HCT116 (cell line): Measurements from ENCODE around the gene CASP12. TPM values are rescaled to one million over a fixed set of nuclear protein-coding genes. Genes with fewer than 3 reads are reported as not detected.

ENCODE experiments used
- ATAC-seq: fragments of 200-7000 bp; cut with Tn5 transposase; 2 replicates; pipeline ENCODE4 v1.9.1; 2020; ENCODE audit warnings: mild to moderate bottlenecking, moderate library complexity
- BruUV-seq: library from RNA; stranded (reverse); fragments of 400-500 nt; replicated peaks from 2 replicates; lab custom pipeline; 2021; lab: Mats Ljungman, UMichigan
- CTCF ChIA-PET: fragments of 300-600 bp; sonication (Branson Sonifier 250); formaldehyde crosslinking; loops from one replicate; lab custom pipeline; 2021; ENCODE audit warnings: antibody characterized with exemption; lab: Charles Lee
- POLR2A ChIA-PET: fragments of 300-600, 350-600 bp; sonication (Branson Sonifier 250); formaldehyde crosslinking; loops from one replicate; lab custom pipeline; 2021; ENCODE audit warnings: antibody characterized with exemption; lab: Charles Lee
- RAD21 ChIA-PET, 2 experiments: fragments of 300-600 bp; sonication (Branson Sonifier 250); formaldehyde crosslinking; loops; one replicate each; lab custom pipeline; 2023; ENCODE audit warnings: low total read pairs in 2 of 2; ENCODE audit not compliant: uncharacterized antibody in 2 of 2, unreplicated experiment in 2 of 2, low non-redundant PET in 1 of 2; lab: Charles Lee
- DNase-seq: peaks from one replicate; pipeline ENCODE4 v3.0.0-alpha.2; 2010; ENCODE audit warnings: low read depth, low spot score
- H2AFZ ChIP-seq: fragments of 200-600 bp; shearing (Covaris generic), sonication (generic); 2 replicates; pipeline ENCODE4 v1.6.1; 2017; ENCODE audit warnings: low read depth, mixed run types, mixed read lengths, antibody characterized with exemption, low read length; ENCODE audit not compliant: poor library complexity, severe bottlenecking
- H3K27ac ChIP-seq: 2 replicates; pipeline ENCODE4 v1.5.1; 2012; ENCODE audit warnings: low read depth, low read length
- H3K27me3 ChIP-seq: fragments of 200-600 bp; sonication (generic); 2 replicates; pipeline ENCODE4 v1.6.1; 2016; ENCODE audit warnings: mixed run types, low read length, mixed read lengths; ENCODE audit not compliant: insufficient read depth
- H3K36me3 ChIP-seq, 2 experiments: fragments of 200-500 bp in 1 of 2; fragments of 200-600 bp in 1 of 2; sonication (Bioruptor generic) in 1 of 2; sonication (generic) in 1 of 2; 2 replicates each; pipeline versions ENCODE4 v1.5.1 to v1.6.1; 2014 to 2016; ENCODE audit warnings: low read length in 2 of 2, inconsistent platforms in 1 of 2, mixed read lengths in 1 of 2, mixed run types in 1 of 2; ENCODE audit not compliant: insufficient read depth in 2 of 2, control insufficient read depth in 1 of 2
- H3K4me1 ChIP-seq, 2 experiments: fragments of 200-600 bp in 1 of 2; sonication (generic) in 1 of 2; 2 replicates each; pipeline versions ENCODE4 v1.5.1 to v1.6.1; 2012 to 2017; ENCODE audit warnings: low read length in 2 of 2, inconsistent platforms in 1 of 2, mild to moderate bottlenecking in 1 of 2, mixed read lengths in 1 of 2, mixed run types in 1 of 2, moderate library complexity in 1 of 2; ENCODE audit not compliant: insufficient read depth in 2 of 2, control insufficient read depth in 1 of 2
- H3K4me2 ChIP-seq: fragments of 200-600 bp; sonication (generic); 2 replicates; pipeline ENCODE4 v1.6.1; 2017; ENCODE audit warnings: mixed run types, low read length, mixed read lengths
- H3K4me3 ChIP-seq, 2 experiments: fragments of 200-600 bp in 1 of 2; sonication (generic) in 1 of 2; replicated peaks in 1 of 2; 2 replicates each; pipeline ENCODE4 v1.5.1; 2011 to 2016; ENCODE audit warnings: low read length in 2 of 2, control low read depth in 1 of 2, low read depth in 1 of 2, mild to moderate bottlenecking in 1 of 2, mixed read lengths in 1 of 2, mixed run types in 1 of 2
- H3K79me2 ChIP-seq: fragments of 200-600 bp; sonication (generic); 2 replicates; pipeline ENCODE4 v1.6.1; 2017; ENCODE audit warnings: mild to moderate bottlenecking, mixed run types, low read length, moderate library complexity, mixed read lengths; ENCODE audit not compliant: insufficient read depth
- H3K9ac ChIP-seq: fragments of 200-600 bp; sonication (generic); 2 replicates; pipeline ENCODE4 v1.6.1; 2016; ENCODE audit warnings: low read length, mixed read lengths
- H3K9me2 ChIP-seq: fragments of 200-600 bp; sonication (generic), shearing (Covaris generic); 2 replicates; pipeline ENCODE4 v1.6.1; 2017; ENCODE audit warnings: mixed run types, mild to moderate bottlenecking, moderate library complexity; ENCODE audit not compliant: insufficient read depth
- H3K9me3 ChIP-seq, 2 experiments: fragments of 200-500 bp in 1 of 2; fragments of 200-600 bp in 1 of 2; sonication (Bioruptor generic) in 1 of 2; sonication (generic) in 1 of 2; 2 replicates each; pipeline ENCODE4 v1.6.1; 2014 to 2017; ENCODE audit warnings: low read length in 2 of 2, mixed read lengths in 2 of 2, inconsistent platforms in 1 of 2, low read depth in 1 of 2, mild to moderate bottlenecking in 1 of 2, mixed run types in 1 of 2, moderate library complexity in 1 of 2; ENCODE audit not compliant: control insufficient read depth in 1 of 2, insufficient read depth in 1 of 2
- H4K20me1 ChIP-seq: fragments of 200-600 bp; sonication (generic), shearing (Covaris generic); 2 replicates; pipeline ENCODE4 v1.6.1; 2017; ENCODE audit warnings: mixed run types, mild to moderate bottlenecking, moderate library complexity; ENCODE audit not compliant: insufficient read depth
- ATF3 ChIP-seq: IDR thresholded peaks from 2 replicates; pipeline ENCODE4 v1.6.1; 2012
- CBX3 ChIP-seq: IDR thresholded peaks from 2 replicates; pipeline ENCODE4 v1.6.1; 2012; ENCODE audit warnings: low read depth
- CEBPB ChIP-seq: IDR thresholded peaks from 2 replicates; pipeline ENCODE4 v1.6.1; 2012; ENCODE audit warnings: low read depth
- CTCF ChIP-seq, 3 experiments: fragments of 200-600 bp in 1 of 3; sonication (generic) in 1 of 3; IDR thresholded peaks in 2 of 3; conservative IDR thresholded peaks in 1 of 3; 2 replicates each; pipeline ENCODE4 v1.5.1; 2012 to 2017; ENCODE audit warnings: low read depth in 2 of 3, low read length in 2 of 3, antibody characterized with exemption in 1 of 3, borderline replicate concordance in 1 of 3, control low read depth in 1 of 3, mild to moderate bottlenecking in 1 of 3, mixed read lengths in 1 of 3, mixed run types in 1 of 3, moderate library complexity in 1 of 3; ENCODE audit not compliant: insufficient read depth in 1 of 3
- EGR1 ChIP-seq: IDR thresholded peaks from 2 replicates; pipeline ENCODE4 v1.6.1; 2012; ENCODE audit warnings: low read depth
- ELF1 ChIP-seq: IDR thresholded peaks from 2 replicates; pipeline ENCODE4 v1.6.1; 2012; ENCODE audit warnings: low read depth, borderline replicate concordance
- EZH2 ChIP-seq: fragments of 200-600 bp; sonication (generic); IDR thresholded peaks from 2 replicates; pipeline ENCODE4 v1.6.1; 2017; ENCODE audit warnings: antibody characterized with exemption, mixed run types
- EZH2phosphoT487 ChIP-seq: fragments of 200-600 bp; IDR thresholded peaks from 2 replicates; pipeline ENCODE4 v1.6.1; 2018; ENCODE audit warnings: antibody characterized with exemption, borderline replicate concordance
- FOSL1 ChIP-seq: IDR thresholded peaks from 2 replicates; pipeline ENCODE4 v1.6.1; 2012; ENCODE audit warnings: low read depth
- JUND ChIP-seq: IDR thresholded peaks from 2 replicates; pipeline ENCODE4 v1.6.1; 2012
- MAX ChIP-seq: IDR thresholded peaks from 2 replicates; pipeline ENCODE4 v1.6.1; 2012
- POLR2A ChIP-seq: IDR thresholded peaks from 2 replicates; pipeline ENCODE4 v1.7.0; 2011; ENCODE audit warnings: borderline replicate concordance; ENCODE audit not compliant: insufficient read depth, insufficient read length; ENCODE audit errors: extremely low read depth
- POLR2AphosphoS5 ChIP-seq: IDR thresholded peaks from 2 replicates; pipeline ENCODE4 v1.6.1; 2011; ENCODE audit warnings: mild to moderate bottlenecking, low read depth, low read length, moderate library complexity
- RAD21 ChIP-seq: IDR thresholded peaks from 2 replicates; pipeline ENCODE4 v1.6.1; 2012; ENCODE audit warnings: low read depth, mild to moderate bottlenecking
- SIN3A ChIP-seq: IDR thresholded peaks from 2 replicates; pipeline ENCODE4 v1.6.1; 2012; ENCODE audit warnings: low read depth
- SP1 ChIP-seq: IDR thresholded peaks from 2 replicates; pipeline ENCODE4 v1.6.1; 2012; ENCODE audit warnings: low read depth
- SRF ChIP-seq: IDR thresholded peaks from 2 replicates; pipeline ENCODE4 v1.6.1; 2012; ENCODE audit warnings: low read depth
- TCF7L2 ChIP-seq: IDR thresholded peaks from 2 replicates; pipeline ENCODE4 v1.7.0; 2011; ENCODE audit warnings: borderline replicate concordance, inconsistent platforms; ENCODE audit not compliant: insufficient read depth, insufficient read length; ENCODE audit errors: extremely low read depth
- YY1 ChIP-seq: IDR thresholded peaks from 2 replicates; pipeline ENCODE4 v1.6.1; 2011; ENCODE audit warnings: low read length, low read depth, moderate library complexity, mild to moderate bottlenecking; ENCODE audit not compliant: insufficient replicate concordance; ENCODE audit errors: extremely low read depth
- ZBTB33 ChIP-seq: IDR thresholded peaks from 2 replicates; pipeline ENCODE4 v1.6.1; 2011; ENCODE audit warnings: mild to moderate bottlenecking, low read length, moderate library complexity; ENCODE audit not compliant: insufficient replicate concordance; ENCODE audit errors: extremely low read depth
- ZFX ChIP-seq: fragments of 450-650 bp; IDR thresholded peaks from 2 replicates; pipeline ENCODE4 v1.6.1; 2017
- ZNF274 ChIP-seq: fragments of 200-500 bp; sonication (Bioruptor generic); IDR thresholded peaks from 2 replicates; pipeline ENCODE4 v1.6.1; 2014; ENCODE audit warnings: mild to moderate bottlenecking, low read depth, low read length, inconsistent platforms
- intact Hi-C: fragments of 100-400 bp; cut with micrococcal nuclease; formaldehyde crosslinking; loops from 2 replicates; pipeline ENCODE4 v1.10.0; 2022
- total RNA-seq: library from RNA; stranded (reverse); gene quantifications from one replicate; pipeline ENCODE4 v1.2.1, GENCODE V29; 2021; ENCODE audit not compliant: unreplicated experiment

Gene CASP12
- total RNA-seq, 1 experiment from 2014 or later = not detected

GRCh38 chr11:104946907-104947306, 48.6 kb upstream of the CASP12 start:
- Histone ChIP-seq H3K27me3 (no peaks in the 10 kb centered on the region), H2AFZ (no peak overlapping the region), H3K9ac (no peak overlapping the region), H3K9me2 (no peaks in the 10 kb centered on the region), H3K4me1 (no peaks in the 10 kb centered on the region), H4K20me1 (no peaks in the 10 kb centered on the region), H3K4me2 (no peak overlapping the region), H3K4me3 (no peak overlapping the region), H3K36me3 (no peaks in the 10 kb centered on the region), H3K79me2 (no peaks in the 10 kb centered on the region), H3K27ac (no peak overlapping the region), H3K9me3 (no peaks in the 10 kb centered on the region)
- ChIA-PET CTCF (interaction anchor here (1.8 kb wide), 1 partner anchor 915 kb away, joined by 5 read pairs; no protein-coding TSS in a partner anchor), RAD21 (no interaction called here), POLR2A (no interaction called here)
- intact Hi-C loops = loop anchor here (2.0 kb wide), 1 partner anchor 916 kb away; no protein-coding TSS in a partner anchor
- ATAC-seq (peak; percentile 79), DNase-seq (peak; percentile 35)
- no TSS peak for BruUV-seq
- TF ChIP-seq TCF7L2 (no peak), FOSL1 (no peak), SP1 (no peak), EGR1 (no peak), ZFX (no peak), ATF3 (no peak), MAX (0 out of 2 replicates have a peak, but pooled peaks have one; percentile 30), SRF (no peak), ELF1 (no peak), CBX3 (0 out of 2 replicates have a peak, but pooled peaks have one; percentile 12), ZBTB33 (no peak), YY1 (no peak), EZH2 (no peak), JUND (no peak), CTCF (IDR thresholded peaks at IDR 0.05 in 2 of 3, conservative IDR thresholded peaks at IDR 0.05 in 1 of 3; ENCODE audit: borderline replicate concordance in 1 of 3, insufficient read depth in 1 of 3, low read depth in 2 of 3, low read length in 2 of 3) (peak; percentile 21 to 65 (median 47); a peak in 4 of 6 replicates), ZNF274 (no peak), RAD21 (peak; percentile 47), POLR2AphosphoS5 (no peak), SIN3A (no peak), CEBPB (no peak), POLR2A (no peak), EZH2phosphoT487 (no peak)
